HFF-Myc (cell line): Measurements from ENCODE around the gene INPP5A.

Source experiments
- DNase-seq: peaks from one replicate; pipeline ENCODE4 v3.0.0-alpha.2; 2011; ENCODE audit warnings: low read depth; ENCODE audit errors: extremely low read depth
- H3K4me3 ChIP-seq: replicated peaks from 2 replicates; pipeline ENCODE4 v1.5.1; 2011; ENCODE audit warnings: low read depth, mild to moderate bottlenecking, control low read depth, low read length
- TF ChIP-seq, protein P1 (sequence below): IDR thresholded peaks from 2 replicates; pipeline ENCODE4 v1.5.1; 2012; ENCODE audit warnings: mild to moderate bottlenecking, low read depth, low read length, control low read depth; ENCODE audit errors: missing control alignments

Gene INPP5A

DNA sequence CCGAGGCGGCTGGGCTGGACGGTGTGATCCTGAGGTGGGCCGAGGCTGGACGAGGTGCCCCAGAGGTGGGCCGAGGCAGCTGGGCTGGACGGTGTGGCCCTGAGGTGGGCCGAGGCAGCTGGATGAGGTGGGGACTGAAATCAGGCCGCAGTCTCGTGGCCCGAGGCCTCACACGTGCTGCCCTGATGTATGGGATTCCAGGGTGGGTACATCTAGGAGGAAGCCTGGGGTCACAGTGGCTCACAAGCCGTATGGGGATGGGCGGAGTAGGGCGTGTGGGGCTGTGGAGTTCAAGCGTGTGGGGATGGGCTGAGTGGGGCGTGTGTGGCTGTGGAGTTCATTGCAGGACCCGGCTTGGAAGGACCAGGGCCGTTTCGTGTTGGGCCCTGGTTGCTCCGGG is 260.8 kb downstream of the INPP5A start:
- TF ChIP-seq, protein P1, sequence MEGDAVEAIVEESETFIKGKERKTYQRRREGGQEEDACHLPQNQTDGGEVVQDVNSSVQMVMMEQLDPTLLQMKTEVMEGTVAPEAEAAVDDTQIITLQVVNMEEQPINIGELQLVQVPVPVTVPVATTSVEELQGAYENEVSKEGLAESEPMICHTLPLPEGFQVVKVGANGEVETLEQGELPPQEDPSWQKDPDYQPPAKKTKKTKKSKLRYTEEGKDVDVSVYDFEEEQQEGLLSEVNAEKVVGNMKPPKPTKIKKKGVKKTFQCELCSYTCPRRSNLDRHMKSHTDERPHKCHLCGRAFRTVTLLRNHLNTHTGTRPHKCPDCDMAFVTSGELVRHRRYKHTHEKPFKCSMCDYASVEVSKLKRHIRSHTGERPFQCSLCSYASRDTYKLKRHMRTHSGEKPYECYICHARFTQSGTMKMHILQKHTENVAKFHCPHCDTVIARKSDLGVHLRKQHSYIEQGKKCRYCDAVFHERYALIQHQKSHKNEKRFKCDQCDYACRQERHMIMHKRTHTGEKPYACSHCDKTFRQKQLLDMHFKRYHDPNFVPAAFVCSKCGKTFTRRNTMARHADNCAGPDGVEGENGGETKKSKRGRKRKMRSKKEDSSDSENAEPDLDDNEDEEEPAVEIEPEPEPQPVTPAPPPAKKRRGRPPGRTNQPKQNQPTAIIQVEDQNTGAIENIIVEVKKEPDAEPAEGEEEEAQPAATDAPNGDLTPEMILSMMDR, result no peak
- no peak overlapping the region for H3K4me3 ChIP-seq
- no peak for DNase-seq

DNA sequence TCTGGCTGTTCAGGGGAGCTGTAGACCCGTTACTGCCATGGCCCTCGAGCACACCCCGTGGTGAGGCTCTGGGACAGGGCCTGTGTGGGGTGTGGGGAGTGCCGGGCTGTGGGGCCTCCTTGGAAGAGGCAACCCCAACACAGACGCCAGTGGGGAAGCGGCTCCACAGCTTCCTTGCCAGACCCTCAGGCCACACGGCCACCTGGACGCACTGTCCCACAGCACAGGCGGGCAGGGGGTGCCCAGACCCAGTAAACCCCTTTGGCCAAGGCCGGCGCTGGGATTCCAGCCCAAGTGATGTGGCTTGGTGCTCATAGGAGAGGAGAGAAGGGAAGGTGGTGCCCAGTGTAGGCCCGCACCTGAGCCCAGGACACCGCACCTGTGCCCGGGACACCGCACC is 261.3 kb downstream of the INPP5A start:
- no peak overlapping the region for H3K4me3 ChIP-seq
- TF ChIP-seq, protein P1, result no peak
- DNase-seq, result no peak

DNA sequence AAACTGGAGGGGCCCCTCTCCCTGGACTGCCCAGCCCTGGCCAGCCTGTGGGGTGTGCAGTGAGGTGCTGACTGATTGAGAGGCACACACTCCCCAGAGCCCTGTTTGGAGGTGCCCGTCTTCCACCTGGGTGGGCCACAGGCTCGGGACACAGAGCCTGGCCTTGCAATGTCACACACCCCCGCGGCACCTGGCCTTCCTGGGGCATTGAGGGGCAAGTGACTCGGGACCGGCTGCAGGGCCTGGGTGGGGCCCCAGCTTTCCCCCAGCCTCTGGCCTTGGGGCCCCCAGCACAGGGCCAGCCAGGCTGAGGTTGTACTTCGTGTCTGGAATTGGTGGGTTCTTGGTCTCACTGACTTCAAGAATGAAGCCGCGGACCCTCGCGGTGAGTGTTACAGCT is 262.3 kb downstream of the INPP5A start:
- no peak overlapping the region for H3K4me3 ChIP-seq
- DNase-seq, result no peak
- TF ChIP-seq, protein P1, result no peak

DNA sequence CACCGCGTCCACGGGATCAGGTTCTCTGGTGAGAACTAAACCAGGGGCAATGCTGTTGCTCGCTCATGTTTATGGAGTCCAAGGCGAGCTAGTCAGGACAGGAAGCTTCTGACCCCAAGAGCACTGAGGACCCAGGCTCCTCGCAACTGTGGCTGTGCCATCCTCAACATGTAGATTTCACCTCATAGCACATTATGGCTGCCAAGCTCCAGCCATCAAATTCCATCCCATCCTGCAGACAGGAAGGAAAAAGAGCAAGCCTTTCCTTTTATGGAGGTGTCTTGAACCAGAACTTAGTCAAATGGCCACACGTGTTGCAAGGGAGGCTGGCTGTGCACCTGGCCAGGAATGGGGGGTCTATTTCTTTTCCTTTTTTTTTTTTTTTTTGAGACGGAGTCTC is 264.5 kb downstream of the INPP5A start:
- H3K4me3 ChIP-seq, result no peak overlapping the region
- TF ChIP-seq, protein P1, result no peak
- DNase-seq, result no peak

DNA sequence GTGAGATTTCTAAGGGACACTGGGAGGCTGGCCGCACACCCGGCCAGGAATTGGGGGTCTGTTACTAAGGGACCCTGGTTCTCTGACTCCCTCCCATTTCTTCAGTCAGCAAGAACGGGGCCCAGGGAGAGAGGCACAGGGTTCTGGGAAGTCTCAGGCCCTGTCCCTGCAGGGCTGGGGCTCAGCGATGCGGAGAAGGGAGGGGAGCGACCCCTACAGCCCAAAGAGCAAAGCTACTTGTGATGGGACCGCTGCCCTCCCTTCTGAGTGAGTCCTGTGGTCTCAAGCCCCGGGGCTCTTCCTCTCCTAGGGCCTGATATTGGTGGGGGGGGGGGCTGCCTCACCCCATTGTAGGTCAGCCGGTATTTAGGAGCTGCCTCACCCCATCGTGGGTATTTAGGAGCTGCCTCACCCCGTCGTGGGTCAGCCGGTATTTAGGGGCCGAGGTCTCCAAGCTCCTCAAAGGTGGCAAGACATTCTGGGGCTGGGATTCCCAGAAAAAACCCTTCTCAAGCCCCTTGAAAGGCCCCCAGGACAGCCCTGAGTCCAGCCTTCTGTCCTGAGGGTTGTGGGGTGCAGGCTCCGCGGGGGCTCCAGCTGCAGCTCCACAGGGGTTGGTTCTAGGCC is 265.2 kb downstream of the INPP5A start:
- DNase-seq, result no peak
- H3K4me3 ChIP-seq, result no peak overlapping the region
- TF ChIP-seq, protein P1, result no peak

DNA sequence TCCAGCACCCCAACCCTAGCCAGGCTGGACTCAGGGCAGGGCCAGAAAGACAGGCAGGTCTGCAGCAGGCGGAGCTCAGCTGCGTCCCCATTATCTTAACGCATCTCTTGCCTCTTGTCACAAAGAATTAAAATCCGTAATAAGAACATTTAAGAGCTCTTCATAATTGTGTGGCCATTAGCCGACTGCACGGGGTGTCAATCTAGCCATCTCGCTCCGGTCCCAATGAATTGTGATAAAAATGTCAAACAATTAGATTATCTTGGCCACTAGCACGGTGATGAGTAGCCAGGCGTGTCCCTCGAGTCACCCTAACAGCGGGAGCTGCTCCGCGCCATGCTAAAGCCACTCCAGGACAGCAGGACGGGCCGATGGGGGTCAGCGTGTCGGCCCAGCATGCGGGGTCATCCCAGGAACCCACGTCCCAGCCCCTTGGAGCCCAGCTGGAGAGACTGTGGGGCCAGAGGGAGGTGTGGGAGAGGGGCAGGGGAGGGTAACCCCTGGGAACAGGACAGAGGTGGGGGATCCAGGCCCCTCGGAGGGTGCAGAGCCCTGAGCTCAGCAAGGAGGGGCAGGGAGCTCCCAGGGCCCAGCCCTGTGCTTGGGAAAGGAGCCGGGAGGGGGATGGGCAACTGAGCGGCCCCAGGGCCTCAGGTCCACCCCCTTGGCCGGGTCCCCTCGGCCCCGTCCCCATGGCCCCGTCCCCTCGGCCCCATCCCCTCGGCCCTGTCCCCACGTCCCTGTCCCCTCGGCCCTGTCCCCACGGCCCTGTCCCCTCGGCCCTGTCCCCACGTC is 266.0 kb downstream of the INPP5A start:
- TF ChIP-seq, protein P1, result no peak
- DNase-seq, result no peak
- H3K4me3 ChIP-seq, result no peak overlapping the region
